HL-60 (cell line): Measurements from ENCODE around the gene TJP1.

Experiments
- CTCF ChIP-seq: IDR thresholded peaks from one replicate; pipeline ENCODE4 v1.5.1; 2011; ENCODE audit warnings: low read length, control low read depth, inconsistent platforms; ENCODE audit not compliant: insufficient read depth
- GABPA ChIP-seq: IDR thresholded peaks from 2 replicates; pipeline ENCODE4 v1.6.1; 2012; ENCODE audit warnings: low read depth

GRCh38 chr15:29835301-29835700 is 13.0 kb upstream of the TJP1 start:
- TF ChIP-seq CTCF (no peak), GABPA (no peak)
